Erythroblast (primary cell): ENCODE data around the gene PPP6R2.

Experiments used
- GATA1 ChIP-seq: IDR thresholded peaks from 2 replicates; pipeline ENCODE4 v1.6.1; 2011; ENCODE audit warnings: low read depth, mild to moderate bottlenecking, control low read depth, low read length, moderate library complexity
- POLR2A ChIP-seq: IDR thresholded peaks from 2 replicates; pipeline ENCODE4 v1.6.1; 2011; ENCODE audit warnings: mild to moderate bottlenecking, low read length

DNA sequence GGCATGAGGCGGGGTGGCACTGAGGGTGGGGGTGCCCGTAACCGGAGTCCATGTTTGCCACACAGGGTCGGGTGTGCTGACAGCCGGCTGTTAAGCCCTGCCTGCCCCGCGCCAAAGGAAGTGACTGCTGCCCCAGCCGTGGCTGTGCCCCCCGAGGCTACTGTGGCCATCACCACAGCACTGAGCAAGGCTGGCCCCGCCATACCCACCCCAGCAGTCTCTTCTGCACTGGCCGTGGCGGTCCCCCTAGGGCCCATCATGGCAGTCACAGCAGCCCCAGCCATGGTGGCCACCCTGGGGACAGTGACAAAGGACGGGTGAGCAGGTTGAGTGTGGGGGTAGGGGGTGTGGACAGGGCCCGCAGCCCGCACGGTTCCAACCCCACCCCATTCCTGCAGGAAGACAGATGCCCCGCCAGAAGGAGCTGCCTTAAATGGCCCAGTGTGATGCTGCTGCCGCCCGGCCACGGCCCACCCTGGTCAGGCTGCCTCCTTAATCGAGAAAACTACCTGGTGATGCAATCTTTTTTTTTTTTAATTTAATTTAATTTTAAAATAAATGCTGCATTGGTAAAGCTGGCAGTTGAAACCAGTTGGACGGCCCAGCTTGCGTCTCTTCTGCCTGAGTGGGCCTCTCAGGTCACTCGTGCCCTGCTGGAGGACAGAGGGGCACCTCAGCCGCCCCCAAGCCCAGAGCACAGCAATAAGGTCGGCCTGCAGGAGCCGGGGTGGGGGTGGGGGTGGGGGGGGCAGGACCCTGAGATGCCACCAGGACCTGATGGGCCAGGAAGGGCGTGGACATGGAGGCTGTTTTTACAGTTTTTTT lies 100.9 kb downstream of the PPP6R2 start:
- TF ChIP-seq POLR2A (no peak), GATA1 (no peak)
